Activated CD4-positive, alpha-beta memory T cell treated with anti-CD3 and anti-CD28 coated beads, Interleukin-2, amount 10 ng/mL, durations not matched to agents 7 days and 5 days (primary cell): ENCODE results near the gene COL9A3. TPM values are rescaled to one million over a fixed set of nuclear protein-coding genes. Genes with fewer than 3 reads are reported as not detected.

Source experiments
- CTCF ChIA-PET: fragments of 350-600 bp; sonication (Branson Sonifier 250); formaldehyde crosslinking; loops from one replicate; lab custom pipeline; 2021; ENCODE audit warnings: antibody characterized with exemption, inconsistent platforms; lab: Charles Lee
- POLR2A ChIA-PET: fragments of 350-600 bp; sonication (Branson Sonifier 250); formaldehyde crosslinking; loops from one replicate; lab custom pipeline; 2021; ENCODE audit warnings: antibody characterized with exemption; lab: Charles Lee
- DNase-seq: peaks from one replicate; pipeline ENCODE4 v3.0.0-alpha.2; 2020
- H3K27ac Mint-ChIP-seq: one replicate; pipeline ENCODE4 v1.8.0; 2021; ENCODE audit warnings: mild to moderate bottlenecking, mixed read lengths
- H3K27me3 Mint-ChIP-seq: one replicate; pipeline ENCODE4 v1.8.0; 2021; ENCODE audit warnings: mixed read lengths
- H3K36me3 Mint-ChIP-seq: one replicate; pipeline ENCODE4 v1.8.0; 2021; ENCODE audit warnings: low read depth, mixed read lengths
- H3K4me1 Mint-ChIP-seq: one replicate; pipeline ENCODE4 v1.8.0; 2021; ENCODE audit warnings: mixed read lengths
- H3K4me3 Mint-ChIP-seq: one replicate; pipeline ENCODE4 v1.8.0; 2021; ENCODE audit warnings: mild to moderate bottlenecking, mixed read lengths
- H3K9me3 Mint-ChIP-seq: one replicate; pipeline ENCODE4 v1.8.0; 2021; ENCODE audit warnings: mixed read lengths
- total RNA-seq, 2 experiments: library from RNA; stranded (reverse); gene quantifications; one replicate each; pipeline ENCODE4 v1.2.3, GENCODE V29; 2021

The COL9A3 gene
- total RNA-seq, 2 experiments from 2014 or later, result not detected

- CTCF ChIA-PET, result interaction anchor here (1.0 kb wide), 1 partner anchor 17 kb away, joined by 6 read pairs; no protein-coding TSS in a partner anchor
- H3K27me3 Mint-ChIP-seq, result no peaks in the 10 kb centered on the region
- H3K4me1 Mint-ChIP-seq, result no peaks in the 10 kb centered on the region
- no peaks in the 10 kb centered on the region for H3K9me3 Mint-ChIP-seq
- H3K27ac Mint-ChIP-seq, result no peak overlapping the region
- POLR2A ChIA-PET, result no interaction called here
- no peak for DNase-seq
- H3K36me3 Mint-ChIP-seq, result no peaks in the 10 kb centered on the region
- H3K4me3 Mint-ChIP-seq, result no peak overlapping the region
Observed at GRCh38 chr20:62825333-62825985, 8.6 kb downstream of the COL9A3 start.

GRCh38 chr20:62825986-62826645 is 9.3 kb downstream of the COL9A3 start:
- no peak for DNase-seq
- ChIA-PET POLR2A (no interaction called here), CTCF (no interaction called here)
- Mint-ChIP-seq H3K4me1 (no peaks in the 10 kb centered on the region), H3K4me3 (no peak overlapping the region), H3K9me3 (no peaks in the 10 kb centered on the region), H3K27me3 (no peaks in the 10 kb centered on the region), H3K27ac (no peak overlapping the region), H3K36me3 (no peaks in the 10 kb centered on the region)

GRCh38 chr20:62826646-62827310 is 9.9 kb downstream of the COL9A3 start:
- H3K27me3 Mint-ChIP-seq, result no peaks in the 10 kb centered on the region
- no peak for DNase-seq
- H3K4me3 Mint-ChIP-seq, result no peak overlapping the region
- POLR2A ChIA-PET, result no interaction called here
- no peaks in the 10 kb centered on the region for H3K36me3 Mint-ChIP-seq
- no peaks in the 10 kb centered on the region for H3K4me1 Mint-ChIP-seq
- no peaks in the 10 kb centered on the region for H3K9me3 Mint-ChIP-seq
- CTCF ChIA-PET, result no interaction called here
- no peak overlapping the region for H3K27ac Mint-ChIP-seq

GRCh38 chr20:62827311-62828038 is 10.6 kb downstream of the COL9A3 start:
- Mint-ChIP-seq H3K9me3 (no peaks in the 10 kb centered on the region), H3K4me3 (no peak overlapping the region), H3K4me1 (no peaks in the 10 kb centered on the region), H3K36me3 (no peaks in the 10 kb centered on the region), H3K27me3 (no peaks in the 10 kb centered on the region), H3K27ac (no peak overlapping the region)
- CTCF ChIA-PET, result no interaction called here
- POLR2A ChIA-PET, result no interaction called here
- DNase-seq, result no peak

- CTCF ChIA-PET, result no interaction called here
- Mint-ChIP-seq H3K36me3 (no peaks in the 10 kb centered on the region), H3K27ac (no peak overlapping the region), H3K9me3 (no peaks in the 10 kb centered on the region), H3K4me3 (no peak overlapping the region), H3K4me1 (peaks cover 2% of the 10 kb centered on the region), H3K27me3 (no peaks in the 10 kb centered on the region)
- no peak for DNase-seq
- POLR2A ChIA-PET, result no interaction called here
Observed at GRCh38 chr20:62828051-62828450, 11.2 kb downstream of the COL9A3 start.

- no peaks in the 10 kb centered on the region for H3K9me3 Mint-ChIP-seq
- POLR2A ChIA-PET, result no interaction called here
- H3K36me3 Mint-ChIP-seq, result no peaks in the 10 kb centered on the region
- no peak overlapping the region for H3K4me3 Mint-ChIP-seq
- H3K27me3 Mint-ChIP-seq, result no peaks in the 10 kb centered on the region
- no peak for DNase-seq
- no peak overlapping the region for H3K27ac Mint-ChIP-seq
- H3K4me1 Mint-ChIP-seq, result peaks cover 2% of the 10 kb centered on the region
- CTCF ChIA-PET, result no interaction called here
Observed at GRCh38 chr20:62828511-62829230, 11.8 kb downstream of the COL9A3 start.

GRCh38 chr20:62829231-62830230 is 12.7 kb downstream of the COL9A3 start:
- ChIA-PET POLR2A (no interaction called here), CTCF (no interaction called here)
- DNase-seq, result no peak
- Mint-ChIP-seq H3K4me1 (peaks cover 2% of the 10 kb centered on the region), H3K27me3 (no peaks in the 10 kb centered on the region), H3K36me3 (no peaks in the 10 kb centered on the region), H3K4me3 (no peak overlapping the region), H3K27ac (no peak overlapping the region), H3K9me3 (no peaks in the 10 kb centered on the region)

- Mint-ChIP-seq H3K36me3 (no peaks in the 10 kb centered on the region), H3K4me3 (no peak overlapping the region), H3K27ac (no peak overlapping the region), H3K9me3 (no peaks in the 10 kb centered on the region), H3K27me3 (no peaks in the 10 kb centered on the region), H3K4me1 (peaks cover 2% of the 10 kb centered on the region)
- ChIA-PET CTCF (no interaction called here), POLR2A (no interaction called here)
- DNase-seq, result no peak
Observed at GRCh38 chr20:62830251-62830650, 13.4 kb downstream of the COL9A3 start.

GRCh38 chr20:62830821-62831220 is 14.0 kb downstream of the COL9A3 start:
- Mint-ChIP-seq H3K27me3 (no peaks in the 10 kb centered on the region), H3K4me1 (peaks cover 2% of the 10 kb centered on the region), H3K36me3 (no peaks in the 10 kb centered on the region), H3K4me3 (no peak overlapping the region), H3K27ac (no peak overlapping the region), H3K9me3 (no peaks in the 10 kb centered on the region)
- ChIA-PET POLR2A (no interaction called here), CTCF (no interaction called here)
- no peak for DNase-seq

GRCh38 chr20:62831361-62831788 is 14.5 kb downstream of the COL9A3 start:
- Mint-ChIP-seq H3K27me3 (no peaks in the 10 kb centered on the region), H3K9me3 (no peaks in the 10 kb centered on the region), H3K4me3 (no peak overlapping the region), H3K36me3 (no peaks in the 10 kb centered on the region), H3K4me1 (peaks cover 2% of the 10 kb centered on the region), H3K27ac (no peak overlapping the region)
- ChIA-PET CTCF (no interaction called here), POLR2A (no interaction called here)
- DNase-seq, result no peak

- Mint-ChIP-seq H3K9me3 (no peaks in the 10 kb centered on the region), H3K4me3 (no peak overlapping the region), H3K4me1 (peaks cover 2% of the 10 kb centered on the region), H3K27ac (no peak overlapping the region), H3K36me3 (no peaks in the 10 kb centered on the region), H3K27me3 (no peaks in the 10 kb centered on the region)
- ChIA-PET CTCF (no interaction called here), POLR2A (interaction anchor here (1.0 kb wide), 1 partner anchor 38 kb away, joined by 4 read pairs; no protein-coding TSS in a partner anchor)
- DNase-seq, result no peak
Observed at GRCh38 chr20:62831854-62832211, 15.0 kb downstream of the COL9A3 start.
